Neural crest cell (in vitro differentiated cells): ENCODE data around the gene NAV2. TPM values are rescaled to one million over a fixed set of nuclear protein-coding genes. Genes with fewer than 3 reads are reported as not detected.
A peak's percentile ranks its signal among the peaks of the same experiment; 100 is the strongest.

Experiments used
- DNase-seq: peaks from one replicate; pipeline ENCODE4 v3.0.0; 2021; ENCODE audit warnings: low read depth, mixed read lengths, low spot score
- H3K27ac Mint-ChIP-seq: one replicate; pipeline ENCODE4 v1.8.0; 2021; ENCODE audit warnings: mild to moderate bottlenecking, mixed read lengths; ENCODE audit not compliant: unreplicated experiment
- H3K27me3 Mint-ChIP-seq: 2 replicates; pipeline ENCODE4 v1.8.0; 2021; ENCODE audit warnings: low read depth, mild to moderate bottlenecking, mixed read lengths
- H3K36me3 Mint-ChIP-seq: 2 replicates; pipeline ENCODE4 v1.8.0; 2021; ENCODE audit warnings: low read depth, mild to moderate bottlenecking, mixed read lengths
- H3K4me1 Mint-ChIP-seq: 2 replicates; pipeline ENCODE4 v1.8.0; 2021; ENCODE audit warnings: mixed read lengths
- H3K4me3 Mint-ChIP-seq: one replicate; pipeline ENCODE4 v1.8.0; 2021; ENCODE audit warnings: mild to moderate bottlenecking, mixed read lengths
- H3K9me3 Mint-ChIP-seq: 2 replicates; pipeline ENCODE4 v1.8.0; 2021; ENCODE audit warnings: mixed read lengths
- total RNA-seq: library from RNA; stranded (reverse); gene quantifications from 2 replicates; pipeline ENCODE4 v1.2.1, GENCODE V29; 2021
- TF ChIP-seq, protein P1 (sequence below): fragments of 200-600 bp; sonication (generic); conservative IDR thresholded peaks from 2 replicates; pipeline ENCODE4 v1.5.0; 2021; ENCODE audit warnings: antibody characterized with exemption, mild to moderate bottlenecking

Gene NAV2
- total RNA-seq, 1 donor from 2014 or later = 14.1 TPM

DNA sequence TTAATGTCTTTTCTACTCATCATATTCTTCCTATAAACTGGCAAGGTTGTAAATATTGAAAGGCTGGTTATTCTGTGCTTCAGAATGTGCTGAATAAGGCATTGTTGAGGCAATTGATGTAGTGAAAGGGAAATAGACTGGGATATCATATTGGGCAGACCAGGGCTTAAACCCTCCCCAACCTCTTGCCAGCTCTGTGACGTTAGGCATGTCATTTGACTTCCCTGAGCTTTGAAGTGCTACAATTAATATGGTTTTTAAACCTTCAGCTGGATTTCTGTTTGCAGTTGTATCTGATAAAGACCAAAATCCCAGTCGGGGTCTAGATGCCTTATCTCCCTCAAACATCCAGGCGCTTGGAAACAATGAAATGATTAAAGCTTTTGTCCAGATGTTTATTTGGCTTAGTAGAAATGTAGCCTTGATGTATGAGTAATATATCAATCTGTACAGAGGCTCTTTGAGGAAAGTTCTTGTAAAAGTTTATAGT, 239.5 kb downstream of the NAV2 start:
- H3K4me3 Mint-ChIP-seq = no peak overlapping the region
- H3K27me3 Mint-ChIP-seq = no peaks in the 10 kb centered on the region
- H3K27ac Mint-ChIP-seq = no peak overlapping the region
- peaks cover 17% of the 10 kb centered on the region for H3K4me1 Mint-ChIP-seq
- H3K9me3 Mint-ChIP-seq = no peaks in the 10 kb centered on the region
- DNase-seq = no peak
- H3K36me3 Mint-ChIP-seq = no peaks in the 10 kb centered on the region
- TF ChIP-seq, protein P1, sequence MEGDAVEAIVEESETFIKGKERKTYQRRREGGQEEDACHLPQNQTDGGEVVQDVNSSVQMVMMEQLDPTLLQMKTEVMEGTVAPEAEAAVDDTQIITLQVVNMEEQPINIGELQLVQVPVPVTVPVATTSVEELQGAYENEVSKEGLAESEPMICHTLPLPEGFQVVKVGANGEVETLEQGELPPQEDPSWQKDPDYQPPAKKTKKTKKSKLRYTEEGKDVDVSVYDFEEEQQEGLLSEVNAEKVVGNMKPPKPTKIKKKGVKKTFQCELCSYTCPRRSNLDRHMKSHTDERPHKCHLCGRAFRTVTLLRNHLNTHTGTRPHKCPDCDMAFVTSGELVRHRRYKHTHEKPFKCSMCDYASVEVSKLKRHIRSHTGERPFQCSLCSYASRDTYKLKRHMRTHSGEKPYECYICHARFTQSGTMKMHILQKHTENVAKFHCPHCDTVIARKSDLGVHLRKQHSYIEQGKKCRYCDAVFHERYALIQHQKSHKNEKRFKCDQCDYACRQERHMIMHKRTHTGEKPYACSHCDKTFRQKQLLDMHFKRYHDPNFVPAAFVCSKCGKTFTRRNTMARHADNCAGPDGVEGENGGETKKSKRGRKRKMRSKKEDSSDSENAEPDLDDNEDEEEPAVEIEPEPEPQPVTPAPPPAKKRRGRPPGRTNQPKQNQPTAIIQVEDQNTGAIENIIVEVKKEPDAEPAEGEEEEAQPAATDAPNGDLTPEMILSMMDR = no peak

DNA sequence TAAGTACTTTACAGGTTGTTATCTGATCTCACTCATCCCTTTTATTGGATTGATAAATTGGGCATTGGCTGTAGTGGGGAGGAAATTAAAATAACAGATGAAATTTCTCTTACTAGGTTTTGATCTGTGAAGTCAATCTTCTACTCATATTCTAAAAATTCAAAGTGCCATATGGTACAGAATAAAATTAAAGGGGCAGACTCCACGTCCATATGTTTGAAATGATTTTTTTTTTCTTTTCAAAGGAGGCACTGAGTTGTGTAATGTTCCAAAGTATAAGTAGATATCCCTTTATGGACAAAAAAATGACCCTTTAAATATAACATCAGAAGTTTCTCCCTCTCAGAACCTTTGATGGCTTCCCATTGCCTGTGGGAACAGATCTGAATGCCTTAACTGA, 240.3 kb downstream of the NAV2 start:
- no peak for DNase-seq
- Mint-ChIP-seq H3K4me3 (no peak overlapping the region), H3K36me3 (no peaks in the 10 kb centered on the region), H3K4me1 (peaks cover 17% of the 10 kb centered on the region), H3K27ac (no peak overlapping the region), H3K27me3 (no peaks in the 10 kb centered on the region), H3K9me3 (no peaks in the 10 kb centered on the region)
- TF ChIP-seq, protein P1 = no peak

DNA sequence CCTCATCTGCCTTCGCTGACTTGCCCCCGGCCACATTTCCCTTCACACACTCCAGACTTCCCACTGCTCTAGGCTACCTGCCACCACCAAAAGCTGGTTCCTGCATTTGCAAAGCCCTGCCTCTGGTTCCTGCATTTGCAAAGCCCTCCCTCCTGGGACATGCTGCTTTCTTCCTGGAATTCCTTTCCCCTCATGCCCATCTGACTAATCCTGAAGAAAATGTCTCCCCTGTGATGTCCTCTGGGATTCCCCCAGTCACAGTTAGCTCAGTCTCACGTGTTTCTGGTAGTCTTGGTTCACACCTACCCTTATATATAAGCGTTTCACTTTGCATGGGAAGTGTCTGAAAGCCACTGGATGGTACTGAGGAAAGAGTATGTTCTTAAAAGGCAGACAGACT, 240.7 kb downstream of the NAV2 start:
- TF ChIP-seq, protein P1 = no peak
- Mint-ChIP-seq H3K4me3 (no peak overlapping the region), H3K4me1 (peaks cover 17% of the 10 kb centered on the region), H3K27ac (no peak overlapping the region), H3K27me3 (no peaks in the 10 kb centered on the region), H3K36me3 (no peaks in the 10 kb centered on the region), H3K9me3 (no peaks in the 10 kb centered on the region)
- no peak for DNase-seq

DNA sequence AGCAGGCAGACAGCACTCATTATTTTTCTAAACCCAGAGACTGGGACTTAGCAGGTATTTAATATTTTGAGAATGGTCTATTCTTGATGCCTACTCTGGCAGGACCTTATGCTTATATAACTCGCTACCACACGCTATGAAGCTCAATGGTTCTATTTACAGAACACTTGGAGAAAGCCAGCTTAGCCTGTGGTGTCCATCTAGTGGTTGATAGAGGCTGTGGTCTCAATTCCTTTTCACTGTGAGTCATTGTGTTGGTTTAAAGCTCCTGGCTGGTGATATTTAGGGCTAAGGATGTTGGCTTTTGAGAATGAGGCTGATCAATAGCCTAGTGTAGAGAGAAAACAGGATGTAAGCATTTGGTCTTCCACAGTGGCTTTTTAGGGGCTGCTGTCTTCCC, 241.3 kb downstream of the NAV2 start:
- TF ChIP-seq, protein P1 = peak; percentile 52
- H3K9me3 Mint-ChIP-seq = no peaks in the 10 kb centered on the region
- no peak overlapping the region for H3K4me3 Mint-ChIP-seq
- H3K36me3 Mint-ChIP-seq = no peaks in the 10 kb centered on the region
- DNase-seq = no peak
- no peaks in the 10 kb centered on the region for H3K27me3 Mint-ChIP-seq
- H3K4me1 Mint-ChIP-seq = peaks cover 17% of the 10 kb centered on the region
- H3K27ac Mint-ChIP-seq = no peak overlapping the region

DNA sequence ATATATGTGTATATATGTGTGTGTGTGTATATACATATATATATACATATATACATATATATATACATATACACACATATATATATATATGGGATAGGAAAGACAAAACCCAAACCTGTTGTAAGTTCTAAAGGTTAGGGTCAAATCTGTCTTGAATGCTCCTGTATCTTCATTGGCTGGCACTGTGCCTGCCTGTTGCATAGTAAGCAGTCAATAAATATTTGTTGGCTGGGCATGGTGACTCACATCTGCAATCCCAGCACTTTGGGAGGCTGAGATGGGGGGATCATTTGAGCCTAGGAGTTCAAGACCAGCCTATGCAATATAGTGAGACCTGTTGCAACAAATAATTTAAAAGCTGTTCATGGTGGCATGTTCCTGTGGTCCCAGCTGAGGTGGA, 242.3 kb downstream of the NAV2 start:
- Mint-ChIP-seq H3K27ac (no peak overlapping the region), H3K4me1 (peaks cover 17% of the 10 kb centered on the region), H3K9me3 (no peaks in the 10 kb centered on the region), H3K27me3 (no peaks in the 10 kb centered on the region), H3K36me3 (no peaks in the 10 kb centered on the region), H3K4me3 (no peak overlapping the region)
- TF ChIP-seq, protein P1 = no peak
- no peak for DNase-seq

DNA sequence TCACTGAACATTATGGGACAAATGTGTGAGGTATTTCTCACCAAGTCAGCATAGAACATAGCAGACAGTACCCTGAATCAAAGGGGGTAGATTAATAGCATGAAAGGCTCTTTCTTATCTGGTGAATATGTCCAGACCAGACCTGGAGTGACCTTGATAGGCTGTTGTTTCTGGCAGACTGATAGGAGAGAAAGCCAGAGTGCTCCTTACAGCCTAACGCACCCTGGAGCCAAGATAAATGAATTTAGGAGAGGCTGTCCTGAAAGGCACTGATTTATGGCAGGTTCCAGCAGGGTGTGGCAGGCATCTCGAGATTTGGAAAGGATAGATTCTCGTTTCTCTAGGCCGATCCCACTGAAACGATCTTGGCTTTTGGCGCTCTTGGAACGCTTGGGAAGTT, 243.0 kb downstream of the NAV2 start:
- Mint-ChIP-seq H3K4me1 (peaks cover 17% of the 10 kb centered on the region), H3K27ac (no peak overlapping the region), H3K36me3 (no peaks in the 10 kb centered on the region), H3K9me3 (no peaks in the 10 kb centered on the region), H3K4me3 (no peak overlapping the region), H3K27me3 (no peaks in the 10 kb centered on the region)
- DNase-seq = no peak
- TF ChIP-seq, protein P1 = no peak
